ENCODE measurements around the gene PHLDA2. TPM values are rescaled to one million over a fixed set of nuclear protein-coding genes. Genes with fewer than 3 reads are reported as not detected.

Gene PHLDA2
- total and polyA plus RNA-seq, 5 donors from 2014 or later: 1.1 to 3.4 (median 1.3) TPM

- Mint-ChIP-seq H3K4me1 (peaks cover 0 to 4% (median 0%) of the 10 kb centered on the region in 4 donors), H3K27ac (no peak overlapping the region), H3K27me3 (no peaks in the 10 kb centered on the region), H3K36me3 (no peaks in the 10 kb centered on the region), H3K4me3 (no peak overlapping the region), H3K9me3 (no peaks in the 10 kb centered on the region)
- Histone ChIP-seq H3K4me1 (ENCODE audit: control insufficient read depth, insufficient read depth, low read length, poor library complexity, severe bottlenecking) (no peaks in the 10 kb centered on the region), H3K4me3 (ENCODE audit: low read depth, low read length) (no peak overlapping the region), H3K27me3 (ENCODE audit: control insufficient read depth, insufficient read depth, low read length) (no peaks in the 10 kb centered on the region), H3K36me3 (ENCODE audit: control insufficient read depth, insufficient read depth, low read length) (no peaks in the 10 kb centered on the region), H3K27ac (ENCODE audit: insufficient read depth, low read length, poor library complexity, severe bottlenecking) (no peak overlapping the region), H3K9me3 (ENCODE audit: control insufficient read depth in 2 of 2, low read length in 2 of 2) (no peaks in the 10 kb centered on the region)
- ATAC-seq (ENCODE audit: low read depth in 2 of 2): no peak
- DNase-seq: no peak
These were observed 9.4 kb downstream of the PHLDA2 start for GRCh38 chr11:2919837-2920236.

GRCh38 chr11:2919188-2919587 is 10.0 kb downstream of the PHLDA2 start:
- no peaks in the 10 kb centered on the region for H3K36me3 ChIP-seq (ENCODE audit: control insufficient read depth, insufficient read depth, low read length)
- Mint-ChIP-seq H3K36me3 (no peaks in the 10 kb centered on the region), H3K9me3 (no peaks in the 10 kb centered on the region), H3K4me1 (peaks cover 0 to 4% (median 0%) of the 10 kb centered on the region in 4 donors), H3K27me3 (no peaks in the 10 kb centered on the region), H3K27ac (no peak overlapping the region), H3K4me3 (no peak overlapping the region)
- no peak for ATAC-seq (ENCODE audit: low read depth in 2 of 2)
- H3K4me1 ChIP-seq (ENCODE audit: control insufficient read depth, insufficient read depth, low read length, poor library complexity, severe bottlenecking): no peaks in the 10 kb centered on the region
- H3K27me3 ChIP-seq (ENCODE audit: control insufficient read depth, insufficient read depth, low read length): no peaks in the 10 kb centered on the region
- no peak for DNase-seq
- H3K4me3 ChIP-seq (ENCODE audit: low read depth, low read length): no peak overlapping the region
- no peak overlapping the region for H3K27ac ChIP-seq (ENCODE audit: insufficient read depth, low read length, poor library complexity, severe bottlenecking)
- H3K9me3 ChIP-seq (ENCODE audit: control insufficient read depth in 2 of 2, low read length in 2 of 2): no peaks in the 10 kb centered on the region

GRCh38 chr11:2917842-2918490 is 11.3 kb downstream of the PHLDA2 start:
- ATAC-seq (ENCODE audit: low read depth in 2 of 2): no peak
- Mint-ChIP-seq H3K4me3 (no peak overlapping the region), H3K4me1 (peaks cover 0 to 14% (median under 1%) of the 10 kb centered on the region in 4 donors), H3K27ac (no peak overlapping the region), H3K27me3 (no peaks in the 10 kb centered on the region), H3K36me3 (no peaks in the 10 kb centered on the region), H3K9me3 (no peaks in the 10 kb centered on the region)
- DNase-seq: no peak
- Histone ChIP-seq H3K9me3 (ENCODE audit: control insufficient read depth in 2 of 2, low read length in 2 of 2) (no peaks in the 10 kb centered on the region), H3K36me3 (ENCODE audit: control insufficient read depth, insufficient read depth, low read length) (no peaks in the 10 kb centered on the region), H3K4me1 (ENCODE audit: control insufficient read depth, insufficient read depth, low read length, poor library complexity, severe bottlenecking) (peaks cover 5% of the 10 kb centered on the region), H3K4me3 (ENCODE audit: low read depth, low read length) (no peak overlapping the region), H3K27me3 (ENCODE audit: control insufficient read depth, insufficient read depth, low read length) (no peaks in the 10 kb centered on the region), H3K27ac (ENCODE audit: insufficient read depth, low read length, poor library complexity, severe bottlenecking) (no peak overlapping the region)

- Histone ChIP-seq H3K4me3 (ENCODE audit: low read depth, low read length) (no peak overlapping the region), H3K27ac (ENCODE audit: insufficient read depth, low read length, poor library complexity, severe bottlenecking) (no peak overlapping the region), H3K4me1 (ENCODE audit: control insufficient read depth, insufficient read depth, low read length, poor library complexity, severe bottlenecking) (peaks cover 5% of the 10 kb centered on the region), H3K9me3 (ENCODE audit: control insufficient read depth in 2 of 2, low read length in 2 of 2) (no peaks in the 10 kb centered on the region), H3K36me3 (ENCODE audit: control insufficient read depth, insufficient read depth, low read length) (no peaks in the 10 kb centered on the region), H3K27me3 (ENCODE audit: control insufficient read depth, insufficient read depth, low read length) (no peaks in the 10 kb centered on the region)
- H3K4me1 Mint-ChIP-seq: peaks cover 0 to 14% (median under 1%) of the 10 kb centered on the region in 4 donors
- ATAC-seq (ENCODE audit: low read depth in 2 of 2) (no peak), DNase-seq (no peak)
- no peaks in the 10 kb centered on the region for H3K9me3 Mint-ChIP-seq
- no peaks in the 10 kb centered on the region for H3K36me3 Mint-ChIP-seq
- no peaks in the 10 kb centered on the region for H3K27me3 Mint-ChIP-seq
- no peak overlapping the region for H3K4me3 Mint-ChIP-seq
- H3K27ac Mint-ChIP-seq: no peak overlapping the region
These were observed 12.2 kb downstream of the PHLDA2 start for GRCh38 chr11:2916892-2917645.

GRCh38 chr11:2916114-2916891 is 12.9 kb downstream of the PHLDA2 start:
- no peak overlapping the region for H3K27ac ChIP-seq (ENCODE audit: insufficient read depth, low read length, poor library complexity, severe bottlenecking)
- no peak for ATAC-seq (ENCODE audit: low read depth in 2 of 2)
- no peaks in the 10 kb centered on the region for H3K36me3 ChIP-seq (ENCODE audit: control insufficient read depth, insufficient read depth, low read length)
- no peaks in the 10 kb centered on the region for H3K27me3 ChIP-seq (ENCODE audit: control insufficient read depth, insufficient read depth, low read length)
- H3K4me3 ChIP-seq (ENCODE audit: low read depth, low read length): no peak overlapping the region
- Mint-ChIP-seq H3K4me1 (peaks cover 0 to 17% (median 3%) of the 10 kb centered on the region in 4 donors), H3K4me3 (no peak overlapping the region), H3K36me3 (no peaks in the 10 kb centered on the region), H3K27me3 (no peaks in the 10 kb centered on the region), H3K9me3 (no peaks in the 10 kb centered on the region), H3K27ac (no peak overlapping the region)
- no peak for DNase-seq
- peaks cover 5% of the 10 kb centered on the region for H3K4me1 ChIP-seq (ENCODE audit: control insufficient read depth, insufficient read depth, low read length, poor library complexity, severe bottlenecking)
- H3K9me3 ChIP-seq (ENCODE audit: control insufficient read depth in 2 of 2, low read length in 2 of 2): no peaks in the 10 kb centered on the region

- Mint-ChIP-seq H3K4me1 (peaks cover 0 to 17% (median 3%) of the 10 kb centered on the region in 4 donors), H3K4me3 (no peak overlapping the region), H3K9me3 (no peaks in the 10 kb centered on the region), H3K36me3 (no peaks in the 10 kb centered on the region), H3K27me3 (no peaks in the 10 kb centered on the region), H3K27ac (no peak overlapping the region)
- no peak for DNase-seq
- H3K27me3 ChIP-seq (ENCODE audit: control insufficient read depth, insufficient read depth, low read length): no peaks in the 10 kb centered on the region
- no peak for ATAC-seq (ENCODE audit: low read depth in 2 of 2)
- no peak overlapping the region for H3K27ac ChIP-seq (ENCODE audit: insufficient read depth, low read length, poor library complexity, severe bottlenecking)
- H3K4me3 ChIP-seq (ENCODE audit: low read depth, low read length): no peak overlapping the region
- H3K36me3 ChIP-seq (ENCODE audit: control insufficient read depth, insufficient read depth, low read length): no peaks in the 10 kb centered on the region
- no peaks in the 10 kb centered on the region for H3K9me3 ChIP-seq (ENCODE audit: control insufficient read depth in 2 of 2, low read length in 2 of 2)
- H3K4me1 ChIP-seq (ENCODE audit: control insufficient read depth, insufficient read depth, low read length, poor library complexity, severe bottlenecking): peaks cover 5% of the 10 kb centered on the region
These were observed 13.7 kb downstream of the PHLDA2 start for GRCh38 chr11:2915473-2915872.

GRCh38 chr11:2914455-2915195 is 14.6 kb downstream of the PHLDA2 start:
- Histone ChIP-seq H3K27ac (ENCODE audit: insufficient read depth, low read length, poor library complexity, severe bottlenecking) (no peak overlapping the region), H3K36me3 (ENCODE audit: control insufficient read depth, insufficient read depth, low read length) (no peaks in the 10 kb centered on the region), H3K27me3 (ENCODE audit: control insufficient read depth, insufficient read depth, low read length) (no peaks in the 10 kb centered on the region), H3K4me3 (ENCODE audit: low read depth, low read length) (no peak overlapping the region), H3K9me3 (ENCODE audit: control insufficient read depth in 2 of 2, low read length in 2 of 2) (no peaks in the 10 kb centered on the region), H3K4me1 (ENCODE audit: control insufficient read depth, insufficient read depth, low read length, poor library complexity, severe bottlenecking) (peaks cover 5% of the 10 kb centered on the region)
- ATAC-seq (ENCODE audit: low read depth in 2 of 2) (no peak), DNase-seq (no peak)
- Mint-ChIP-seq H3K27me3 (no peaks in the 10 kb centered on the region), H3K4me1 (peaks cover 0 to 17% (median 3%) of the 10 kb centered on the region in 4 donors), H3K36me3 (no peaks in the 10 kb centered on the region), H3K27ac (peak overlapping the region in 1 of 3 donors; percentile 5), H3K9me3 (no peaks in the 10 kb centered on the region), H3K4me3 (peak overlapping the region in 1 of 4 donors; percentile 28)
